Stomach (tissue), 4 donors: Measurements from ENCODE around the gene OPHN1.

Source experiments
- POLR2A ChIP-seq, 4 donors: fragments of 450-650 bp; IDR thresholded peaks; one replicate each; pipeline ENCODE4 v1.6.1; 2016; ENCODE audit warnings: antibody characterized with exemption in 4 of 4, control low read depth in 2 of 4, mild to moderate bottlenecking in 1 of 4, moderate library complexity in 1 of 4
- POLR2AphosphoS5 ChIP-seq, 3 donors: sonication (generic); formaldehyde crosslinking; IDR thresholded peaks; one replicate each; pipeline ENCODE4 v1.6.1; 2016; ENCODE audit warnings: antibody characterized with exemption in 3 of 3
- TF ChIP-seq, protein P1 (sequence below), 7 experiments: fragments of 450-650 bp in 4 of 7; fragments of 200-600 bp in 3 of 7; sonication (generic) in 3 of 7; IDR thresholded peaks; one replicate each; pipeline ENCODE4 v1.5.1; 2016 to 2019; ENCODE audit warnings: antibody characterized with exemption in 7 of 7, control low read depth in 2 of 7, mild to moderate bottlenecking in 1 of 7

DNA sequence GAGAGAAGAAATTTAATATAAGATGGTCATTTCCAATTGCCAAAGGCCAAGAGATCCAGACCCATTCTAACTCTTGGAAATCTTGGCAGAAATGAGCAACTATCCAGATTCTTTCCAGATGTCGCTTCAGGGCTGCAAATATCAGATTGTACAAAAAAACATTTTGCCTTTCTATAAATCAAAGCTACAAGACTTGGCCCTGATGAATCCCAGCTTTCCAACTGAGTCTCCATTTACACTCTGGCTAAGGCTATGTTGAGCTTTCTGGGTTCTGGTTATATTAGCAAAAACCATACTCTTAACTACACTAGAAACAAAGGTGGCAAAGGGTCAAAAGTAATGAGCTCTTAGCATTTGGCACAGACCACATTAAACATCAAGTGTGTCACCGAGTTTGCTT is 345.8 kb downstream of the OPHN1 start:
- TF ChIP-seq, protein P1, sequence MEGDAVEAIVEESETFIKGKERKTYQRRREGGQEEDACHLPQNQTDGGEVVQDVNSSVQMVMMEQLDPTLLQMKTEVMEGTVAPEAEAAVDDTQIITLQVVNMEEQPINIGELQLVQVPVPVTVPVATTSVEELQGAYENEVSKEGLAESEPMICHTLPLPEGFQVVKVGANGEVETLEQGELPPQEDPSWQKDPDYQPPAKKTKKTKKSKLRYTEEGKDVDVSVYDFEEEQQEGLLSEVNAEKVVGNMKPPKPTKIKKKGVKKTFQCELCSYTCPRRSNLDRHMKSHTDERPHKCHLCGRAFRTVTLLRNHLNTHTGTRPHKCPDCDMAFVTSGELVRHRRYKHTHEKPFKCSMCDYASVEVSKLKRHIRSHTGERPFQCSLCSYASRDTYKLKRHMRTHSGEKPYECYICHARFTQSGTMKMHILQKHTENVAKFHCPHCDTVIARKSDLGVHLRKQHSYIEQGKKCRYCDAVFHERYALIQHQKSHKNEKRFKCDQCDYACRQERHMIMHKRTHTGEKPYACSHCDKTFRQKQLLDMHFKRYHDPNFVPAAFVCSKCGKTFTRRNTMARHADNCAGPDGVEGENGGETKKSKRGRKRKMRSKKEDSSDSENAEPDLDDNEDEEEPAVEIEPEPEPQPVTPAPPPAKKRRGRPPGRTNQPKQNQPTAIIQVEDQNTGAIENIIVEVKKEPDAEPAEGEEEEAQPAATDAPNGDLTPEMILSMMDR (IDR thresholded peaks at IDR 0.05): no peak
- TF ChIP-seq POLR2A (IDR thresholded peaks at IDR 0.05) (no peak), POLR2AphosphoS5 (IDR thresholded peaks at IDR 0.05) (no peak)
